Left hindlimb (tissue), 1 donor: ENCODE results near the gene ALDH3A1.

Experiments used
- DNase-seq: peaks from one replicate; pipeline ENCODE4 v3.0.0-alpha.2; 2018

ALDH3A1 gene

DNA sequence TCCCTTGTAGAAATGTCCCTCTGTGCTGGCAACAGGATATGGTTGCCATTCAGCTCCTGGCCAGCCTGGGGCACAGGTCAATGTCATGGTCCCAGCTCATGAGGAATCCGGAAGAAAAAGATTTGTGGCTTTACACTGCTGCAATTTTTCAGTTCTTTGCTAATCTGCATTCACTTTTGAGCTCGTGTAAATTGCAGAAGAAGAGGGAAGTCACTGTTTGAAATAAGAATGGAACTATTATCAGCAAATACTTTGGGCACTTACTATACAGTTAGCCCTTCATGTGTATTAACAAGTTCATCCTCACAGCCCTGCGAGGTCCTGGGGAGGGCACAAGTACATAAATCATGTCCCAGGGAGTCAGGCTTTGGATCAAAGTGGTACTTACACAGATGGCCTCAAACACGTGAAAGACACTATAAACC lies 45.9 kb downstream of the ALDH3A1 start:
- DNase-seq = no peak
